ENCODE measurements around the gene SLC16A8. TPM values are rescaled to one million over a fixed set of nuclear protein-coding genes. Genes with fewer than 3 reads are reported as not detected.

Gene SLC16A8, protein sequence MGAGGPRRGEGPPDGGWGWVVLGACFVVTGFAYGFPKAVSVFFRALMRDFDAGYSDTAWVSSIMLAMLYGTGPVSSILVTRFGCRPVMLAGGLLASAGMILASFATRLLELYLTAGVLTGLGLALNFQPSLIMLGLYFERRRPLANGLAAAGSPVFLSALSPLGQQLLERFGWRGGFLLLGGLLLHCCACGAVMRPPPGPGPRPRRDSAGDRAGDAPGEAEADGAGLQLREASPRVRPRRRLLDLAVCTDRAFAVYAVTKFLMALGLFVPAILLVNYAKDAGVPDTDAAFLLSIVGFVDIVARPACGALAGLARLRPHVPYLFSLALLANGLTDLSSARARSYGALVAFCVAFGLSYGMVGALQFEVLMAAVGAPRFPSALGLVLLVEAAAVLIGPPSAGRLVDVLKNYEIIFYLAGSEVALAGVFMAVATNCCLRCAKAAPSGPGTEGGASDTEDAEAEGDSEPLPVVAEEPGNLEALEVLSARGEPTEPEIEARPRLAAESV
- total RNA-seq (2022) (not detected in 2 replicates), Bru-seq, nascent RNA (not detected), BruChase-seq, experiment 1, labeled RNA remaining after a 6-hour chase (not detected), BruChase-seq, experiment 2, labeled RNA remaining after a 2-hour chase (not detected)
- long read RNA-seq = 0 reads

DNA sequence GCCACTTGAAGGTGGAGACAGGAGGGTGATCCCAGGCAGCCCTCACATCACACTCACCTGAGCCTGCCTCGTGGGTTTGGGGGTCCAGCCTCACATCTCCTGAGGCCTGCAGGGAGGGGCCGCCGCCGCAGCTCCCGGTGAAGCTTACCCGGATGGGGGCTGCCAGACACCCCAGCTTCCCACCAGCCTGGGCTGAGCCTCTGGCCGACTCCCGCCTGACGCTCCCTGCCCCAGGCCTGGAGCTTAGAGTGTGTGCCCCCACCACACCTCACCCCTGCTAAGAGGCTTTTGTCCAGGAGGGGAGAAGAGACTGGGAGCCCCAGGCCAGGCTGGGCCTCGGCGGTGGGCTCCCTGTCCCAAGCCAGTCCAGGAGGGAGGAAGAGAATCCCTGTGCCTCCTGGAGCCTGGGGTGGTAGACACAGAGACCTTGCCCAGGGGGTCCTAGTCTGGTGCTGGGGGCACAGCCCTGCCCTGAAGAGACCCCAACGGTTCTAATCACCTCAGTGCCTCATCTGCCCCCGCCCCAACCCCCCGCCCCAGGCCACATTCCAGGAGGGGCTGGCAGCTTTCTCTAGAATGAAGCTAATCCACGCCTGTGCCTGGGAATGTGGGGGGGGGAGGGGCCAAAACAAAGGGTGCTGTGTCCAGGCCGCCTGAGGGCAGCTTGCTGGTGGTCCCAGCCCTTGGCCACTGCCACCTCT lies at the start of gene SLC16A8:
Gene SLC16A8 (minus strand): TSS at position 254 of the 701 bp plus-strand sequence. CDS start 1,311 bp downstream, outside the sequence.
- H3K4me3 Mint-ChIP-seq (ENCODE audit: unreplicated experiment) = no peak within 1 kb of the TSS
- peaks cover 12% of the 10 kb centered on the region for H3K4me1 Mint-ChIP-seq (ENCODE audit: insufficient read depth, unreplicated experiment)
- intact Hi-C loops (cut with micrococcal nuclease) = no loop called here
- ChIA-PET CTCF (no interaction called here), POLR2A (no interaction called here)
- H3K27me3 Mint-ChIP-seq (ENCODE audit: insufficient read depth, unreplicated experiment) = no peaks in the 10 kb centered on the region
- no peak for DNase-seq (ENCODE audit: unreplicated experiment)
- peaks cover 10% of the 10 kb centered on the region for H3K36me3 Mint-ChIP-seq (ENCODE audit: insufficient read depth, unreplicated experiment)
- H3K9me3 Mint-ChIP-seq (ENCODE audit: unreplicated experiment) = no peaks in the 10 kb centered on the region
- no peak within 1 kb of the TSS for H3K27ac Mint-ChIP-seq (ENCODE audit: low read depth, unreplicated experiment)
- BruUV-seq (replicated peaks) = no TSS peak
- TF ChIP-seq, protein P1, sequence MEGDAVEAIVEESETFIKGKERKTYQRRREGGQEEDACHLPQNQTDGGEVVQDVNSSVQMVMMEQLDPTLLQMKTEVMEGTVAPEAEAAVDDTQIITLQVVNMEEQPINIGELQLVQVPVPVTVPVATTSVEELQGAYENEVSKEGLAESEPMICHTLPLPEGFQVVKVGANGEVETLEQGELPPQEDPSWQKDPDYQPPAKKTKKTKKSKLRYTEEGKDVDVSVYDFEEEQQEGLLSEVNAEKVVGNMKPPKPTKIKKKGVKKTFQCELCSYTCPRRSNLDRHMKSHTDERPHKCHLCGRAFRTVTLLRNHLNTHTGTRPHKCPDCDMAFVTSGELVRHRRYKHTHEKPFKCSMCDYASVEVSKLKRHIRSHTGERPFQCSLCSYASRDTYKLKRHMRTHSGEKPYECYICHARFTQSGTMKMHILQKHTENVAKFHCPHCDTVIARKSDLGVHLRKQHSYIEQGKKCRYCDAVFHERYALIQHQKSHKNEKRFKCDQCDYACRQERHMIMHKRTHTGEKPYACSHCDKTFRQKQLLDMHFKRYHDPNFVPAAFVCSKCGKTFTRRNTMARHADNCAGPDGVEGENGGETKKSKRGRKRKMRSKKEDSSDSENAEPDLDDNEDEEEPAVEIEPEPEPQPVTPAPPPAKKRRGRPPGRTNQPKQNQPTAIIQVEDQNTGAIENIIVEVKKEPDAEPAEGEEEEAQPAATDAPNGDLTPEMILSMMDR (IDR thresholded peaks at IDR 0.05; ENCODE audit: unreplicated experiment) = no peak

DNA sequence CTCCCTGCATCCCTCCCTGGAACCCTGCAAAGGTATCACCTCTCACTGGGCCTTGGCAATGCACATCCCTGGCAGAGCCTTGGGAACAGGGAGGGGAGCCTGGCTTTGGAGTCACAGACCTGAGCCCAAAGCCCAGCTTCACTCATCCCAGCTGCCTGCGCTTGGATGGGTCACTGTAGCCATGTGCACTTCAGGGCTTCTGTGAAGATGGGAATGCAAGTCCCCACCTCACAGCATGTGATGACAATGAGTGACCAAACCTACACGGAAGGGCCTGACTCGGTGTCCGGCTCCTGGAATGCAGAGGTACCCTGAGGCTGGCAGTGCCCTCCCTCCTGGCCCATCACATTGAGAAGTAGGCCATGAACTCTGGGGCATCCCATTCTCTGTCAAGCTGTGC lies 49.3 kb upstream of the SLC16A8 start:
- Mint-ChIP-seq H3K36me3 (ENCODE audit: insufficient read depth, unreplicated experiment) (peaks cover 8% of the 10 kb centered on the region), H3K4me3 (ENCODE audit: unreplicated experiment) (no peak overlapping the region), H3K9me3 (ENCODE audit: unreplicated experiment) (no peaks in the 10 kb centered on the region), H3K27ac (ENCODE audit: low read depth, unreplicated experiment) (no peak overlapping the region), H3K4me1 (ENCODE audit: insufficient read depth, unreplicated experiment) (peaks cover 13% of the 10 kb centered on the region), H3K27me3 (ENCODE audit: insufficient read depth, unreplicated experiment) (no peaks in the 10 kb centered on the region)
- POLR2A ChIA-PET = interaction anchor here (1.8 kb wide), 1 partner anchor 9 kb away, joined by 4 read pairs; no protein-coding TSS in a partner anchor
- intact Hi-C loops (cut with micrococcal nuclease) = no loop called here
- BruUV-seq (replicated peaks) = no TSS peak
- CTCF ChIA-PET = no interaction called here
- TF ChIP-seq, protein P1 (IDR thresholded peaks at IDR 0.05; ENCODE audit: unreplicated experiment) = no peak
- no peak for DNase-seq (ENCODE audit: unreplicated experiment)

DNA sequence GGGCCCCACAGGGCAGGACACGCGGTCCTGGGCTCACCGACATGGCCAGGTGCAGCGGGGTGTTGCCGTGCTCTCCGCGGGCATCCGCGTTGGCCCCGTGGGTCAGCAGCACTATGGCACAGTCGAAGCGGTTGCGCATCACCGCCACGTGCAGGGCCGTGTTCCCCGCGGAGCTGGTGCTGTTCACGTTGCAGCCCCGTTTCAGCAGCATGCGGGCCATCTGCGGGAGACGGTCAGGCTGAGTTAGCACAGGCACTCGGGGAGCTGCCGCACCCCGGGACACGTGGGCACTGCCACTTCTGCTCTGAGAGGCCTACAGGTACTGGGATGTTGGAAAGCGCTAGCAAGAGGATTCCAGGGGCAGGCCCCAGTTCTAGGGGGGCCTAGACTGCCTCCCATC lies 48.8 kb upstream of the SLC16A8 start:
- TF ChIP-seq, protein P1 (IDR thresholded peaks at IDR 0.05; ENCODE audit: unreplicated experiment) = no peak
- Mint-ChIP-seq H3K27ac (ENCODE audit: low read depth, unreplicated experiment) (no peak overlapping the region), H3K4me3 (ENCODE audit: unreplicated experiment) (no peak overlapping the region), H3K27me3 (ENCODE audit: insufficient read depth, unreplicated experiment) (no peaks in the 10 kb centered on the region), H3K4me1 (ENCODE audit: insufficient read depth, unreplicated experiment) (peaks cover 13% of the 10 kb centered on the region), H3K9me3 (ENCODE audit: unreplicated experiment) (no peaks in the 10 kb centered on the region), H3K36me3 (ENCODE audit: insufficient read depth, unreplicated experiment) (peaks cover 8% of the 10 kb centered on the region)
- CTCF ChIA-PET = interaction anchor here (0.7 kb wide), 1 partner anchor 79 kb away, joined by 3 read pairs; no protein-coding TSS in a partner anchor
- POLR2A ChIA-PET = no interaction called here
- no peak for DNase-seq (ENCODE audit: unreplicated experiment)
- intact Hi-C loops (cut with micrococcal nuclease) = no loop called here
- BruUV-seq (replicated peaks) = no TSS peak

- H3K4me1 Mint-ChIP-seq (ENCODE audit: insufficient read depth, unreplicated experiment) = peaks cover 13% of the 10 kb centered on the region
- BruUV-seq (replicated peaks) = no TSS peak
- TF ChIP-seq, protein P1 (IDR thresholded peaks at IDR 0.05; ENCODE audit: unreplicated experiment) = no peak
- H3K36me3 Mint-ChIP-seq (ENCODE audit: insufficient read depth, unreplicated experiment) = peaks cover 8% of the 10 kb centered on the region
- no peaks in the 10 kb centered on the region for H3K27me3 Mint-ChIP-seq (ENCODE audit: insufficient read depth, unreplicated experiment)
- no peak overlapping the region for H3K4me3 Mint-ChIP-seq (ENCODE audit: unreplicated experiment)
- ChIA-PET POLR2A (no interaction called here), CTCF (interaction anchor here (0.7 kb wide), 1 partner anchor 80 kb away, joined by 3 read pairs; no protein-coding TSS in a partner anchor)
- H3K27ac Mint-ChIP-seq (ENCODE audit: low read depth, unreplicated experiment) = no peak overlapping the region
- H3K9me3 Mint-ChIP-seq (ENCODE audit: unreplicated experiment) = no peaks in the 10 kb centered on the region
- intact Hi-C loops (cut with micrococcal nuclease) = no loop called here
- no peak for DNase-seq (ENCODE audit: unreplicated experiment)
Measured at GRCh38 chr22:38132136-38132535, 48.2 kb upstream of the SLC16A8 start.

Data from MCF 10A (cell line).